OCI-LY7 (cell line): ENCODE results near the gene ACER3. TPM values are rescaled to one million over a fixed set of nuclear protein-coding genes. Genes with fewer than 3 reads are reported as not detected.

Source experiments
- BruUV-seq: library from RNA; stranded (reverse); fragments of 400-500 nt; replicated peaks from 2 replicates; lab custom pipeline; 2021; lab: Mats Ljungman, UMichigan
- CTCF ChIA-PET: fragments of 300-600 bp; sonication (Branson Sonifier 250); formaldehyde crosslinking; loops from one replicate; lab custom pipeline; 2022; ENCODE audit warnings: antibody characterized with exemption; ENCODE audit not compliant: unreplicated experiment; lab: Charles Lee
- POLR2A ChIA-PET: fragments of 300-600 bp; sonication (Branson Sonifier 250); formaldehyde crosslinking; loops from one replicate; lab custom pipeline; 2022; ENCODE audit warnings: antibody characterized with exemption; lab: Charles Lee
- DNase-seq: peaks from one replicate; pipeline ENCODE4 v3.0.0-alpha.2; 2015; ENCODE audit warnings: low spot score
- H2AFZ ChIP-seq: fragments of 200-600 bp; sonication (generic), shearing (Covaris generic); 2 replicates; pipeline ENCODE4 v1.6.1; 2014; ENCODE audit warnings: mild to moderate bottlenecking, antibody characterized with exemption, low read length, moderate library complexity
- H3K27ac ChIP-seq: fragments of 200-600 bp; sonication (generic); 2 replicates; pipeline ENCODE4 v1.5.1; 2014; ENCODE audit warnings: mixed run types, low read depth, mild to moderate bottlenecking, moderate library complexity, low read length, inconsistent platforms; ENCODE audit not compliant: poor library complexity, severe bottlenecking
- H3K36me3 ChIP-seq: fragments of 200-600 bp; sonication (generic); 2 replicates; pipeline ENCODE4 v1.6.1; 2014; ENCODE audit warnings: mild to moderate bottlenecking, antibody characterized with exemption, low read length, moderate library complexity, mixed read lengths; ENCODE audit not compliant: insufficient read depth
- H3K4me1 ChIP-seq: fragments of 200-600 bp; sonication (generic); 2 replicates; pipeline ENCODE4 v1.5.1; 2014; ENCODE audit warnings: mild to moderate bottlenecking, low read length; ENCODE audit not compliant: insufficient read depth, poor library complexity, severe bottlenecking
- H3K4me2 ChIP-seq: fragments of 200-600 bp; sonication (generic); 2 replicates; pipeline ENCODE4 v1.6.1; 2014; ENCODE audit warnings: mild to moderate bottlenecking, low read length
- H3K4me3 ChIP-seq: fragments of 200-600 bp; sonication (generic); 2 replicates; pipeline ENCODE4 v1.5.1; 2014; ENCODE audit warnings: mild to moderate bottlenecking, low read depth, low read length; ENCODE audit not compliant: poor library complexity, severe bottlenecking
- H3K79me2 ChIP-seq: fragments of 200-600 bp; sonication (generic); 2 replicates; pipeline ENCODE4 v1.6.1; 2016; ENCODE audit warnings: low read depth, mild to moderate bottlenecking, low read length, moderate library complexity, mixed read lengths; ENCODE audit not compliant: insufficient read depth
- H3K9me2 ChIP-seq: fragments of 200-600 bp; sonication (generic); 2 replicates; pipeline ENCODE4 v1.6.1; 2016; ENCODE audit warnings: mild to moderate bottlenecking, low read length, mixed read lengths; ENCODE audit not compliant: insufficient read depth
- H3K9me3 ChIP-seq: fragments of 200-600 bp; sonication (generic); 2 replicates; pipeline ENCODE4 v1.6.1; 2014; ENCODE audit warnings: mild to moderate bottlenecking, mixed run types, low read length, mixed read lengths
- H4K20me1 ChIP-seq: fragments of 200-600 bp; sonication (generic); 2 replicates; pipeline ENCODE4 v1.6.1; 2014; ENCODE audit warnings: mild to moderate bottlenecking, antibody characterized with exemption, low read length, moderate library complexity, mixed read lengths; ENCODE audit not compliant: insufficient read depth
- CTCF ChIP-seq: fragments of 200-600 bp; sonication (generic); conservative IDR thresholded peaks from 2 replicates; pipeline ENCODE4 v1.5.1; 2014; ENCODE audit warnings: mild to moderate bottlenecking, antibody characterized with exemption, low read length, moderate library complexity, mixed read lengths
- EZH2phosphoT487 ChIP-seq: fragments of 200-600 bp; sonication (generic); IDR thresholded peaks from 2 replicates; pipeline ENCODE4 v1.6.1; 2018; ENCODE audit warnings: low read depth, borderline replicate concordance, mild to moderate bottlenecking, mixed run types, antibody characterized with exemption, low read length, moderate library complexity, mixed read lengths
- intact Hi-C: fragments of 100-400 bp; cut with micrococcal nuclease; formaldehyde crosslinking; loops from one replicate; pipeline ENCODE4 v1.10.0; 2022; ENCODE audit not compliant: unreplicated experiment
- total RNA-seq, 2 experiments: library from RNA; depleted of rRNA in 1 of 2; stranded (reverse); fragments of >200 nt in 1 of 2; shearing (Covaris generic) in 1 of 2; gene quantifications; 2 replicates each; pipeline ENCODE4 v1.2.3, GENCODE V29; 2014 to 2022

Gene ACER3
- total RNA-seq, 2 experiments from 2014 or later: 3.0 to 12.2 TPM

GRCh38 chr11:77001613-77002012, 140.9 kb downstream of the ACER3 start:
- no peak for DNase-seq
- no peak for TF ChIP-seq EZH2phosphoT487
- no peak for TF ChIP-seq CTCF
- no peak overlapping the region for H3K27ac ChIP-seq
- H3K9me3 ChIP-seq: no peaks in the 10 kb centered on the region
- ChIA-PET CTCF (no interaction called here), POLR2A (interaction anchor here (0.9 kb wide), 1 partner anchor 22 kb away, joined by 3 read pairs; no protein-coding TSS in a partner anchor)
- H4K20me1 ChIP-seq: no peaks in the 10 kb centered on the region
- no peaks in the 10 kb centered on the region for H3K79me2 ChIP-seq
- no peak overlapping the region for H3K4me3 ChIP-seq
- H3K9me2 ChIP-seq: no peaks in the 10 kb centered on the region
- no peaks in the 10 kb centered on the region for H3K36me3 ChIP-seq
- H3K4me2 ChIP-seq: no peak overlapping the region
- intact Hi-C loops: no loop called here
- no TSS peak for BruUV-seq
- H3K4me1 ChIP-seq: no peaks in the 10 kb centered on the region
- H2AFZ ChIP-seq: no peak overlapping the region

GRCh38 chr11:77002776-77003175, 142.1 kb downstream of the ACER3 start:
- TF ChIP-seq EZH2phosphoT487 (no peak), CTCF (no peak)
- ChIA-PET CTCF (no interaction called here), POLR2A (no interaction called here)
- no peak for DNase-seq
- Histone ChIP-seq H4K20me1 (no peaks in the 10 kb centered on the region), H3K9me2 (no peaks in the 10 kb centered on the region), H3K4me3 (no peak overlapping the region), H3K27ac (no peak overlapping the region), H3K79me2 (no peaks in the 10 kb centered on the region), H2AFZ (no peak overlapping the region), H3K9me3 (no peaks in the 10 kb centered on the region), H3K36me3 (no peaks in the 10 kb centered on the region), H3K4me2 (no peak overlapping the region), H3K4me1 (no peaks in the 10 kb centered on the region)
- intact Hi-C loops: no loop called here
- no TSS peak for BruUV-seq

- H3K4me3 ChIP-seq: no peak overlapping the region
- H3K79me2 ChIP-seq: no peaks in the 10 kb centered on the region
- ChIA-PET POLR2A (interaction anchor here (0.8 kb wide), 1 partner anchor 16 kb away, joined by 3 read pairs; no protein-coding TSS in a partner anchor), CTCF (no interaction called here)
- BruUV-seq: no TSS peak
- no peak for DNase-seq
- no peak overlapping the region for H2AFZ ChIP-seq
- H3K27ac ChIP-seq: no peak overlapping the region
- H3K9me3 ChIP-seq: no peaks in the 10 kb centered on the region
- TF ChIP-seq CTCF: no peak
- TF ChIP-seq EZH2phosphoT487: no peak
- no peaks in the 10 kb centered on the region for H3K9me2 ChIP-seq
- H3K36me3 ChIP-seq: no peaks in the 10 kb centered on the region
- no peak overlapping the region for H3K4me2 ChIP-seq
- intact Hi-C loops: no loop called here
- H3K4me1 ChIP-seq: no peaks in the 10 kb centered on the region
- no peaks in the 10 kb centered on the region for H4K20me1 ChIP-seq
These were observed 143.2 kb downstream of the ACER3 start for GRCh38 chr11:77003963-77004362.
